Stomach (tissue), 9 donors: ENCODE measurements around the gene DZANK1. TPM values are rescaled to one million over a fixed set of nuclear protein-coding genes. Genes with fewer than 3 reads are reported as not detected.
"Not testable (repeated sequence)": the region's sequence is repeated elsewhere in the genome, so short reads cannot be mapped to it uniquely, and the experiment has no call there.

Source experiments
- DNase-seq, 2 donors: peaks; one replicate each; pipeline versions ENCODE4 v3.0.0 to v3.0.0-alpha.2; 2013 to 2019
- H3K27ac ChIP-seq, 5 donors: fragments of 200-600 bp in 4 of 5; sonication (generic) in 4 of 5; one replicate each; pipeline ENCODE4 v1.5.1; 2013 to 2019; ENCODE audit warnings: mild to moderate bottlenecking in 1 of 5, moderate library complexity in 1 of 5
- H3K27me3 ChIP-seq, 3 donors: fragments of 200-600 bp; sonication (generic); one replicate each; pipeline ENCODE4 v1.5.1; 2017 to 2019; ENCODE audit warnings: mixed run types in 1 of 3
- H3K36me3 ChIP-seq, 4 donors: fragments of 200-600 bp; sonication (generic); 1 replicate in 3 of 4; 2 replicates in 1 of 4; pipeline ENCODE4 v1.5.1; 2016 to 2019
- H3K4me1 ChIP-seq, 4 donors: fragments of 200-600 bp; sonication (generic); one replicate each; pipeline ENCODE4 v1.5.1; 2016 to 2019
- H3K4me3 ChIP-seq, 4 donors: fragments of 200-600 bp; sonication (generic) in 3 of 4; one replicate each; pipeline ENCODE4 v1.5.1; 2016 to 2019; ENCODE audit warnings: mild to moderate bottlenecking in 1 of 4
- H3K9me3 ChIP-seq, 4 donors: fragments of 200-600 bp; sonication (generic); one replicate each; pipeline ENCODE4 v1.5.1; 2016 to 2019
- CTCF ChIP-seq, 7 experiments: fragments of 450-650 bp in 4 of 7; fragments of 200-600 bp in 3 of 7; sonication (generic) in 3 of 7; IDR thresholded peaks; one replicate each; pipeline ENCODE4 v1.5.1; 2016 to 2019; ENCODE audit warnings: antibody characterized with exemption in 7 of 7, control low read depth in 2 of 7, mild to moderate bottlenecking in 1 of 7
- EP300 ChIP-seq: sonication (generic); formaldehyde crosslinking; IDR thresholded peaks from one replicate; pipeline ENCODE4 v1.6.1; 2017; ENCODE audit warnings: antibody characterized with exemption
- POLR2A ChIP-seq, 4 donors: fragments of 450-650 bp; IDR thresholded peaks; one replicate each; pipeline ENCODE4 v1.6.1; 2016; ENCODE audit warnings: antibody characterized with exemption in 4 of 4, control low read depth in 2 of 4, mild to moderate bottlenecking in 1 of 4, moderate library complexity in 1 of 4
- POLR2AphosphoS5 ChIP-seq, 3 donors: sonication (generic); formaldehyde crosslinking; IDR thresholded peaks; one replicate each; pipeline ENCODE4 v1.6.1; 2016; ENCODE audit warnings: antibody characterized with exemption in 3 of 3
- WGBS, 5 donors: extraction: QIAGEN DNeasy Blood & Tissue Kit in 3 of 5; methylation state at CpG; one replicate each; pipeline versions ENCODE4 v1.1.5 to v1.1.7; 2013 to 2018; 5-methylcytosine and 5-hydroxymethylcytosine counted together
- intact Hi-C: fragments of 100-400 bp; cut with DNase I; formaldehyde crosslinking; loops from one replicate; pipeline ENCODE4 v1.15.1; 2023; ENCODE audit warnings: low total_unique reads
- polyA plus RNA-seq, 3 donors: library from polyadenylated mRNA; stranded (reverse); fragments of 200-250 nt; gene quantifications; one replicate each; pipeline ENCODE4 v1.2.3, GENCODE V29; 2013
- total RNA-seq, 5 donors: library from RNA; depleted of rRNA; stranded (reverse); fragments of >200 nt; gene quantifications; one replicate each; pipeline versions ENCODE4 v1.1.0 to v1.2.3, GENCODE V29; 2014 to 2016
- donor health status: healthy with polysubstance abuse.
- donor health status: Bipolar disorder and iron deficiency.
- donor health status: healthy.

The DZANK1 gene
- total and polyA plus RNA-seq, 8 donors = 0.61 to 24.6 (median 2.2) TPM; not detected in 1

- 75 to 88% (median 77%) methylated on average over 2 of the region's 2 CpGs for WGBS, 5 donors
- no peaks in the 10 kb centered on the region for H3K27me3 ChIP-seq
- H3K36me3 ChIP-seq = peaks cover 0 to 45% (median 16%) of the 10 kb centered on the region in 4 donors
- TF ChIP-seq CTCF (IDR thresholded peaks at IDR 0.05) = no peak
- TF ChIP-seq POLR2AphosphoS5 (IDR thresholded peaks at IDR 0.05) = no peak
- no peak for TF ChIP-seq EP300
- TF ChIP-seq POLR2A (IDR thresholded peaks at IDR 0.05) = no peak
- H3K4me3 ChIP-seq = no peak overlapping the region
- H3K9me3 ChIP-seq = peaks cover 0 to 14% (median 4%) of the 10 kb centered on the region in 4 donors
- no peak overlapping the region for H3K27ac ChIP-seq
- H3K4me1 ChIP-seq = no peaks in the 10 kb centered on the region
- no peak for DNase-seq
- intact Hi-C loops = no loop called here
Measured at GRCh38 chr20:18404172-18404571, 62.7 kb downstream of the DZANK1 start.

GRCh38 chr20:18403269-18403668 lies 63.6 kb downstream of the DZANK1 start:
- TF ChIP-seq POLR2AphosphoS5 (IDR thresholded peaks at IDR 0.05) (no peak), EP300 (no peak), POLR2A (IDR thresholded peaks at IDR 0.05) (no peak), CTCF (IDR thresholded peaks at IDR 0.05) (no peak)
- peaks cover 0 to 14% (median 4%) of the 10 kb centered on the region in 4 donors for H3K9me3 ChIP-seq
- H3K27ac ChIP-seq = no peak overlapping the region
- no peaks in the 10 kb centered on the region for H3K4me1 ChIP-seq
- no peak for DNase-seq
- intact Hi-C loops = no loop called here
- H3K36me3 ChIP-seq = peaks cover 0 to 45% (median 16%) of the 10 kb centered on the region in 4 donors
- H3K27me3 ChIP-seq = no peaks in the 10 kb centered on the region
- H3K4me3 ChIP-seq = no peak overlapping the region

- no peak for TF ChIP-seq POLR2A (IDR thresholded peaks at IDR 0.05)
- no peak for TF ChIP-seq EP300
- no peak for TF ChIP-seq CTCF (IDR thresholded peaks at IDR 0.05)
- TF ChIP-seq POLR2AphosphoS5 (IDR thresholded peaks at IDR 0.05) = no peak
- Histone ChIP-seq H3K9me3 (peaks cover 0 to 14% (median 4%) of the 10 kb centered on the region in 4 donors), H3K4me3 (no peak overlapping the region), H3K27ac (no peak overlapping the region), H3K27me3 (no peaks in the 10 kb centered on the region), H3K4me1 (no peaks in the 10 kb centered on the region), H3K36me3 (peaks cover 0 to 38% (median 14%) of the 10 kb centered on the region in 4 donors)
- DNase-seq = no peak
- WGBS, 5 donors = 94 to 100% (median 97%) methylated on average over 3 of the region's 3 CpGs
- intact Hi-C loops = no loop called here
Measured at GRCh38 chr20:18401305-18401704, 65.5 kb downstream of the DZANK1 start.

GRCh38 chr20:18400460-18400859 lies 66.4 kb downstream of the DZANK1 start:
- H3K9me3 ChIP-seq = peaks cover 0 to 14% (median 4%) of the 10 kb centered on the region in 4 donors
- WGBS, 5 donors = 84 to 98% (median 96%) methylated on average over 2 of the region's 2 CpGs
- H3K36me3 ChIP-seq = peaks cover 0 to 30% (median 13%) of the 10 kb centered on the region in 4 donors
- H3K4me3 ChIP-seq = no peak overlapping the region
- no peaks in the 10 kb centered on the region for H3K4me1 ChIP-seq
- no peak for DNase-seq
- TF ChIP-seq CTCF (IDR thresholded peaks at IDR 0.05) (no peak), POLR2A (IDR thresholded peaks at IDR 0.05) (no peak), POLR2AphosphoS5 (IDR thresholded peaks at IDR 0.05) (no peak), EP300 (no peak)
- intact Hi-C loops = no loop called here
- no peak overlapping the region for H3K27ac ChIP-seq
- H3K27me3 ChIP-seq = no peaks in the 10 kb centered on the region

GRCh38 chr20:18398713-18399112 lies 68.1 kb downstream of the DZANK1 start:
- DNase-seq, H3K4me3 ChIP-seq, H3K4me1 ChIP-seq, H3K27me3 ChIP-seq, H3K27ac ChIP-seq: not testable (repeated sequence)
- 94 to 96% (median 95%) methylated on average over 8 of the region's 8 CpGs for WGBS, 5 donors
- Histone ChIP-seq H3K9me3 (peaks cover 0 to 14% (median 4%) of the 10 kb centered on the region in 4 donors), H3K36me3 (peaks cover 0 to 27% (median 13%) of the 10 kb centered on the region in 4 donors)
- intact Hi-C loops = loop anchor here (10.0 kb wide), 1 partner anchor 56 kb away; no protein-coding TSS in a partner anchor
